Measurements from ENCODE around the gene PPP1R15A.

DNA sequence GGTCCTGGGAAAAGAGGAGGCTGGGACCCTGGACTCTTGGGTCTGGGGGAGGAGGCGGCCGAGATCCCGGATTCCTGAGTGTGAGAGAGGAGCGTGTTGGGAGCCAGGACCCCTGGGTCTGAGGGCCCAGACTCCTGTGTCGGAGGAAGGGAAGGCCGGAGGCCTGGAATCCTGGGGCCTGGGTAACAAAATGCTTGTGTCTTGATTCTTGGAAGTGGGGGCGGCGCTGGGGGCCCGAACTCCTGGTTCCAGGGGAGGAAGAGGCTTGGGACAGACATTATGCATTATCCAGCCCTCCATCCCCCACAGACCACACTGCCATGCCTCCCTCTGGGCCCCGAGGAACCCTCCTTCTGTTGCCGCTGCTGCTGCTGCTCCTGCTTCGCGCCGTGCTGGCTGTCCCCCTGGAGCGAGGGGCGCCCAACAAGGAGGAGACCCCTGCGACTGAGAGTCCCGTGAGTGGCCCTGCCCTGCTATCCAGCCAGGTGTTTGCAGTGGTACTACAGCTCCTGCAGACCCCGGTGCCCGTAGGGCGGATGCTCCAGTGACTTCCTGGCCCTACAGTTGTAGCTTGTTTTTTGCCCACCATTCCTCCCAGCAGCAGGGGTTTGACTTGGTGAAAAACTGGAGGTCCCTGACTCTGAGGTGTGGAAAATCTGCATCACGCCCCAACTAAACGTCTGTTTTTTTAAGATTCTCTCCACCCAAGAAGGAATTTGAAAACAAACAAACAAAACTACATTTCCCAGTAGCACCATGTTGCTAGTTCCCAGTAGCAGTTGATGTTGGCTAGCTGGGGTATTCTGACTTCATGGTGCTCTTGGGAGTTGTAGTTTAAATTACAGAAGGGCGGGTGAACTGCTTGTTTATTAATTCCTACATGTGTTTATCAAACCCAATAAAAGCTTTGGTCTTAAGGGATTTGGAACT is 28.5 kb downstream of the PPP1R15A start:
- no peak for TF ChIP-seq CTCF (IDR thresholded peaks at IDR 0.05)
- no peak for TF ChIP-seq POLR2A (IDR thresholded peaks at IDR 0.05)
- TF ChIP-seq POLR2AphosphoS5 (IDR thresholded peaks at IDR 0.05; ENCODE audit: insufficient read depth in 1 of 2, low read depth in 1 of 2), result peak in 1 of 2 donors; percentile 49
